ENCODE results near the gene DYNC2H1. TPM values are rescaled to one million over a fixed set of nuclear protein-coding genes. Genes with fewer than 3 reads are reported as not detected.

The DYNC2H1 gene
- total RNA-seq, 2 experiments from 2014 or later, result 3.0 to 3.2 TPM

DNA sequence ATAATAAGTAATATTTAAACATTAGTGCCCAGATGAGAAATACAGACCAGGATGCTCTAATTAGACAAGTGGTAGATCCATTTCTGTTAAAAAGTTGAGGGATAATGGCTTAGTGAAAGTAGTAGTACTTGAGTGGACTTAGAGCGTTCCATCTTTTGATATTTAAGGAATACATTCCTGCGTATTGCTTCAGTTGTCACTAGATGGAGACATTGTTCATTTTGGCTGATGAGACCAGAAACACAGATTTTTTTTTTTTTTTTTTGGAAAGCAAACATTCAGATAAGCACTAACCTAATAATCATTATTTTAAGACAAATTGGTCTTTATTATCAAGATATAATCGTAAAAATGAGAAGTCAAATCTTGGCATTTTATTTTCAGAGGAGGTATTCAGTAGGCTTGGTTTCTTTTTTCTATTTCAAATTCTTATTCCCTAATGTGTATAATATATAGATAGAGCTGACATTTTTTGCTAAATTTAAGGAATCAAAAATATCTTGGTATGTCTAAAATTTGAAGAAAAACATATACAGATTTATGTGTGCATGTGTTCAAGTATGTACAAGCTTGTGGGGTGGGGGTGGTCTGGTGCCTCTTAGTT, 92.9 kb downstream of the DYNC2H1 start:
- Mint-ChIP-seq H3K27me3 (no peaks in the 10 kb centered on the region), H3K4me3 (no peak overlapping the region)

DNA sequence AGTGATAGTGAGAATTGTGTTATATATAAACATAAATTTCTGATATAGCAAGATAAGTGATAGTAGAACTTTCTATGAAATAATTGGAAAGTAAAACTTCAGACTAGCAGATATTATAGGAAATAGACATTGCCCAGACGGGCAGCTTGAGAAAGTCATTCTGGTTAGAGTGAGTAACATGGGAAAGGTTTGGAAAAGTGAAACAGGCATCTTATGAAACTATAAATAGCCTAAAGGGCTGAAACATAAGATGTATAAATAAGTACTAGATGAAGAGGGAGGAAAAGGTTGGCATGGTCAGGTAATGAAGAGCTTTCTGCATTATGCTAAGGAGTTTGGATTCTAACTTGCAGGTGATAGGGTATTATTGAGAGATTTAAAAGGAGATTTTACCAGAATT, 101.3 kb downstream of the DYNC2H1 start:
- H3K27me3 Mint-ChIP-seq, result no peaks in the 10 kb centered on the region
- H3K36me3 Mint-ChIP-seq, result no peaks in the 10 kb centered on the region
- no peaks in the 10 kb centered on the region for H3K4me1 Mint-ChIP-seq
- H3K9me3 Mint-ChIP-seq, result no peaks in the 10 kb centered on the region
- no peak overlapping the region for H3K27ac Mint-ChIP-seq
- DNase-seq, result no peak
- no peak overlapping the region for H3K4me3 Mint-ChIP-seq

More for the DNA sequence above, 92.9 kb downstream of the DYNC2H1 start:
- Mint-ChIP-seq H3K27ac (no peak overlapping the region), H3K9me3 (no peaks in the 10 kb centered on the region), H3K36me3 (no peaks in the 10 kb centered on the region), H3K4me1 (no peaks in the 10 kb centered on the region)
- DNase-seq, result no peak

DNA sequence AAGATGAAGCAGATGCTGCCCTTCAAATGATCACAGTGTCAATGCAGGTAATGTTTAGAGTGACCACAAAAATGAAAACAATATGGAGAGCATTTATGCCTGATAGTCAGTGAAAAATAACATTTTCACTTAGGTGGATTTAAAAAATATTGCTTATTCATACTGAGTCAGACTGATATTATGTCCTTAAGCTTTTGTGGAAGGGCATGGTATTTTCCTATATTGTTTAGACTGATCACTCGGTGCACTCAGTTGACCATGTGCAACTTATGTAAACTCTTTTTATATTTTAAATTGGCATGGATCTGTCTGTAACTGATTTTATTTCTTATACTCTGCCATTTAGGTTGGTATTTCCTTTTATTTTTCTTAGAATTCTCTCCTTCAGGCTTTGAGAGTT, 106.6 kb downstream of the DYNC2H1 start:
- no peaks in the 10 kb centered on the region for H3K4me1 Mint-ChIP-seq
- no peaks in the 10 kb centered on the region for H3K36me3 Mint-ChIP-seq
- H3K27ac Mint-ChIP-seq, result no peak overlapping the region
- no peak overlapping the region for H3K4me3 Mint-ChIP-seq
- DNase-seq, result no peak
- no peaks in the 10 kb centered on the region for H3K9me3 Mint-ChIP-seq
- H3K27me3 Mint-ChIP-seq, result no peaks in the 10 kb centered on the region

DNA sequence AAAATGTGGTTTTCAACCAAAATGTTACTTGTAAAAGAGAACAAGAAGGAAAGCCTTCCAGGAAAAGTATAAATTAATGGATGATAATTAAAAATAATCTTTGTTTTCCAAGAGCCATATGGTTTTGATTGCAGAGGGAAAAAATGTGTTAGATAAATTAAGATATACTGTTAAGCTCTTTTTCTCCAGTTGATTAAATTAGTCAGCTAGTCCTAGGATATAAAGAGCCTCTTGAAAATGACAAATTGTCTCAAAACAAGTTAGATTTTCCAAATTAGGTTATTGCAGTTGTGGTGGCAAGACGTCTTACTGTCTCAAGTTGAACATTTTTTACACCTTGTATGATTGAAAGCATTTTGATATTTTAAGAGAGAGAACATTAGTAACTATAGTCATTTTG, 110.9 kb downstream of the DYNC2H1 start:
- H3K4me1 Mint-ChIP-seq, result no peaks in the 10 kb centered on the region

DNA sequence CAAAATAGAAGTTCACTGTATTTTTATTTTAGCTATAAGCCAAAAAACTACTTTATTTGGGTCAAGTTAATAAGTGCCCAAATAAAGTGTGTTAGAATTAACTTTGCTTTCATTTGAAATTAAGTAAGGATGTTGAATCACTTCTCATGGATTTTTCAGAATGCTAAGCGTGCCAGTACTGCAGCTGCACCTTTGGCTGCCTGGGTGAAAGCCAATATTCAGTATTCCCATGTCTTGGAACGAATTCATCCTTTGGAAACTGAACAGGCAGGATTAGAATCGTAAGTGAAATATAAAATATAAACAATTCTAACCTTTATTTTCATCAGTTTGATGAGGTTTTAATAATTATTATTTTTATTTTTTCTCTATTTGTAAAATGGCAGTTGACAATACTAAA, 113.6 kb downstream of the DYNC2H1 start:
- DNase-seq, result no peak
- H3K4me3 Mint-ChIP-seq, result no peak overlapping the region
- no peak overlapping the region for H3K27ac Mint-ChIP-seq
- H3K9me3 Mint-ChIP-seq, result no peaks in the 10 kb centered on the region
- H3K4me1 Mint-ChIP-seq, result no peaks in the 10 kb centered on the region
- no peaks in the 10 kb centered on the region for H3K36me3 Mint-ChIP-seq
- H3K27me3 Mint-ChIP-seq, result no peaks in the 10 kb centered on the region

More for the DNA sequence above, 110.9 kb downstream of the DYNC2H1 start:
- H3K9me3 Mint-ChIP-seq, result no peaks in the 10 kb centered on the region
- no peak for DNase-seq
- no peak overlapping the region for H3K4me3 Mint-ChIP-seq
- H3K27me3 Mint-ChIP-seq, result no peaks in the 10 kb centered on the region
- H3K27ac Mint-ChIP-seq, result no peak overlapping the region
- H3K36me3 Mint-ChIP-seq, result no peaks in the 10 kb centered on the region

GRCh38 chr11:103228807-103229206, 119.6 kb downstream of the DYNC2H1 start:
- Mint-ChIP-seq H3K4me3 (no peak overlapping the region), H3K27ac (no peak overlapping the region)

DNA sequence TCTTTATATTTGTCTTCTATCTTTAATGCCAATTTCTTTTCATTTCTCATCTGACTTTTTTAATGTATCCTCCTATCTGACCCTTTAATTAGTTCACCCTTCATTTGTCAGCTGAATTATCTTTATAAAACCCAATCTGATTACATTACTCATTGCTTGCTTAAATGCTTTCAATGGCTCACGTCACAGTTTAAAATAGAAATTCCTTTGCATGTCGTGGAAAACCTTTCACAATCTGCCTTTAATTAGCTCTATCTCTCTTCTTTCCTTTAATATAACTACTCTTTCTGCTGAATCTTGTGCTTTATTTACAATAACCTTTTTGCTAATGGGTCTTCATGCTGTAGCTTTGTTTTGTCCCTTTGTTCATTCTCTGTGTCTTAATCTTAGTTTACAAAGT, 125.7 kb downstream of the DYNC2H1 start:
- Mint-ChIP-seq H3K4me3 (no peak overlapping the region), H3K36me3 (peaks cover 2% of the 10 kb centered on the region), H3K4me1 (no peaks in the 10 kb centered on the region), H3K9me3 (no peaks in the 10 kb centered on the region), H3K27me3 (no peaks in the 10 kb centered on the region), H3K27ac (no peak overlapping the region)
- no peak for DNase-seq

More at GRCh38 chr11:103228807-103229206, 119.6 kb downstream of the DYNC2H1 start:
- Mint-ChIP-seq H3K36me3 (no peaks in the 10 kb centered on the region), H3K27me3 (no peaks in the 10 kb centered on the region), H3K4me1 (no peaks in the 10 kb centered on the region), H3K9me3 (no peaks in the 10 kb centered on the region)
- no peak for DNase-seq

- H3K4me3 Mint-ChIP-seq, result no peak overlapping the region
- H3K9me3 Mint-ChIP-seq, result no peaks in the 10 kb centered on the region
- H3K27ac Mint-ChIP-seq, result no peak overlapping the region
- DNase-seq, result no peak
- no peaks in the 10 kb centered on the region for H3K4me1 Mint-ChIP-seq
- no peaks in the 10 kb centered on the region for H3K27me3 Mint-ChIP-seq
- no peaks in the 10 kb centered on the region for H3K36me3 Mint-ChIP-seq
These were observed 132.3 kb downstream of the DYNC2H1 start for GRCh38 chr11:103241574-103241973.

DNA sequence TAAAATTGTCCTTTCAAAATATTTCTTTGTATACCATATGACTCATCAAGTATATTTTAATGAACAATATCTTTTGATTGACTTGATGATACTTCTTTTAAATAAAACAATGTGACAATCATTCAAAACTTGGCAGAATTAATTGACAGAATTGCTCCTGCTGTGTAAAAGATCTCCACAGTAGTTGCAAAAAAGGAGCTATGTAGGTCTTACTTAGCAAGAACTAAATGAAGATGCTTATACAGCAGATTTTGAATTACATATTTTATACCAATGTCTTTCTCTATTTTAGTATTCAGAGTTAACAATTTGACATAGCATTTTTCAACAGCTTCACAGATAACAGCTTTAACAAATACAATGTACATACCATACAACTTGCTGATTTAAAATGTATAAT, 144.9 kb downstream of the DYNC2H1 start:
- Mint-ChIP-seq H3K27ac (no peak overlapping the region), H3K27me3 (no peaks in the 10 kb centered on the region), H3K9me3 (no peaks in the 10 kb centered on the region), H3K4me3 (no peak overlapping the region), H3K36me3 (peaks cover 3% of the 10 kb centered on the region), H3K4me1 (no peaks in the 10 kb centered on the region)
- DNase-seq, result no peak

GRCh38 chr11:103257360-103257759, 148.1 kb downstream of the DYNC2H1 start:
- H3K36me3 Mint-ChIP-seq, result peaks cover 4% of the 10 kb centered on the region
- H3K27ac Mint-ChIP-seq, result no peak overlapping the region
- no peak for DNase-seq
- no peaks in the 10 kb centered on the region for H3K9me3 Mint-ChIP-seq
- no peaks in the 10 kb centered on the region for H3K27me3 Mint-ChIP-seq
- H3K4me3 Mint-ChIP-seq, result no peak overlapping the region
- no peaks in the 10 kb centered on the region for H3K4me1 Mint-ChIP-seq

DNA sequence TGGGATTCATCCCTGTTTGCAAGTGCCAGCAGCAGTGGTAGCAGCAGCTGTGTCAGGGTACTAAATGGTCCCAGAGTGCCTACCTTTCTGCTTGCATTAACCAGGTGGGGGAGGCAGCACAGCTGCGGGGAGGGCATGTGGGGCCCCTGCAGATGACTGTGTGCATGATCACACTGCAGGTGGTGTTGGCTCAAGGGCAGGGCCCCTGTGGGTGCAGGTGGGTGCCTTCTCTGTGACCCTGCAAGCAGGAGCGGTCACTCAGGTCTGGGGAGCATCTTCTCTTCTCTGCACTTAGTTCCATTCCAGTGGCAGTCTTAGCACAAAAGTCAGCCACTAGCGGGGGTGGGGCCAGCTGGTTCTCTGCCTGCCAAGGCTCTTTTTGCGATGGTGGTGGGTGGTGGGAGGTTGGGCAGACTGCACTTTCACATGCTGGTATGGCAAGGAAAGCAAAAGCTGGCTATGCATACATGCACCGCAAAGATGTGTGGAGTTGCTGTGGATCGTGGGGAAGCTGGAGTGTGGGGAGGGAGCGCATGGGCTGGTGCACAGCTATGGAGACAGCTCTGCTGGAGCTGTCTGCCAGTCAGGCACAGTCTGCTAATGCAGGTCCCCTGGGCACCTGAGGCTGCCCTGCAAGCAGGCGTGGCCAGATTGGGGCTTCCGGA, 157.1 kb downstream of the DYNC2H1 start:
- H3K9me3 Mint-ChIP-seq, result no peaks in the 10 kb centered on the region
- no peaks in the 10 kb centered on the region for H3K27me3 Mint-ChIP-seq
- H3K4me1 Mint-ChIP-seq, result no peaks in the 10 kb centered on the region
- no peak for DNase-seq
- no peak overlapping the region for H3K27ac Mint-ChIP-seq
- H3K4me3 Mint-ChIP-seq, result no peak overlapping the region
- peaks cover 2% of the 10 kb centered on the region for H3K36me3 Mint-ChIP-seq

GRCh38 chr11:103272876-103273275, 163.7 kb downstream of the DYNC2H1 start:
- Mint-ChIP-seq H3K36me3 (peaks cover 1% of the 10 kb centered on the region), H3K27me3 (no peaks in the 10 kb centered on the region), H3K4me1 (no peaks in the 10 kb centered on the region), H3K4me3 (no peak overlapping the region), H3K9me3 (no peaks in the 10 kb centered on the region), H3K27ac (no peak overlapping the region)
- no peak for DNase-seq

DNA sequence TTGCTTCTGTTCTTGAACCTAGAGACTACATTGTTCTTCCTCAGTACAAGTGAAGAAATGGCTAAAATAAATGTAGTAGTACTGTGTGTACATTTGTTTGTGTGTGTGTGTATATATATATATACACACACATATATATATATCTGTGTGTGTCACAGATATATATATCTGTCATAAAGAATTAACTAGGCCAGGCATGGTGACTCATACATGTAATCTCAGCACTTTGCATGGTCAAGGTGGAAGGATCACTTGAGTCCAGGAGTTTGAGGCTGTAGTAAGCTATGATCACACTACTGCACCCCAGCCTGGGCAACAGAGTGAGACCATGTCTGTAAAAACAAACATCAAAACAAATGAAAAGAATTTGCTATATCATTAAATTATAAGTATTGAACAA, 164.8 kb downstream of the DYNC2H1 start:
- Mint-ChIP-seq H3K36me3 (peaks cover 1% of the 10 kb centered on the region), H3K27ac (no peak overlapping the region)

GRCh38 chr11:103279821-103280220, 170.6 kb downstream of the DYNC2H1 start:
- Mint-ChIP-seq H3K9me3 (no peaks in the 10 kb centered on the region), H3K27ac (no peak overlapping the region), H3K36me3 (peaks cover 2% of the 10 kb centered on the region), H3K4me3 (no peak overlapping the region), H3K27me3 (no peaks in the 10 kb centered on the region), H3K4me1 (no peaks in the 10 kb centered on the region)
- DNase-seq, result no peak

More for the DNA sequence above, 164.8 kb downstream of the DYNC2H1 start:
- Mint-ChIP-seq H3K9me3 (no peaks in the 10 kb centered on the region), H3K4me3 (no peak overlapping the region), H3K27me3 (no peaks in the 10 kb centered on the region), H3K4me1 (no peaks in the 10 kb centered on the region)
- no peak for DNase-seq

DNA sequence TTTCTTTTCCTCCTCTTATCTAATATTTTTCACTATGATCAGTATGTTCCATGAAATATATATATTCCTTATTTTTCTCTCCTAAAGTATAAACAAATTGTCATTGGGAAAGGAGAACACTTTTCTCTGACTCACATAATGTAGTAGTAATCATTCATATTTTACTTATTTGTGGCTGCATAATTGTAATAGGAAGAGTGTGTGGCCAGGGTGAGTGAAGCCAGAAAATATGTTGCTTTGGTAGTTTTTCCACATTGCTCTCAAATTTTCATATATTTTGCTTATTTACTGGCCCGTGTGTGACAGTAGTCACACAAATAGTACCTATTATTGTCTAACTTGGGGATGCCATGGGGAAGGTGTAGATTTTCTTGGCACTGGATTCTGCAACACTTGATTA, 172.1 kb downstream of the DYNC2H1 start:
- Mint-ChIP-seq H3K4me3 (no peak overlapping the region), H3K9me3 (no peaks in the 10 kb centered on the region), H3K4me1 (no peaks in the 10 kb centered on the region), H3K36me3 (peaks cover 2% of the 10 kb centered on the region), H3K27me3 (no peaks in the 10 kb centered on the region), H3K27ac (no peak overlapping the region)
- DNase-seq, result no peak

DNA sequence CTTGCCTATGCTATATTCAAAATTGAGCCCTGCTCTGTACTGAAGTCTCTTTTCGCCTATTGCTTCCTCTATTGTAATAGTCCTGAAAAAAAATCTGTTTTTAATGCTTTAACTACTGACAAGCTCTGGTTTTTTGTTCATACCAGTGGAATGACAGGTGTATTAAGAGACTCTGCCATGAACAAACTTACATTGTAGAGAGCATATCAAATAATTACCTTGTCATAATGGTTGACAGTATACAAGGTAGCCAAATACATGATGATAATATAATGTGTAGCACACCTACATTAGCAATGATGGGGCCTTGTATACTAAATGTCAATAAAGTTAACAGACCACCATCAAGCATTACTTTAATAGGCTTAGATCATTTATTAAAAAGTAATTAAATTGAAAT, 175.0 kb downstream of the DYNC2H1 start:
- H3K4me3 Mint-ChIP-seq, result no peak overlapping the region

More for the DNA sequence above, 175.0 kb downstream of the DYNC2H1 start:
- Mint-ChIP-seq H3K36me3 (peaks cover 2% of the 10 kb centered on the region), H3K27me3 (no peaks in the 10 kb centered on the region), H3K27ac (no peak overlapping the region), H3K4me1 (no peaks in the 10 kb centered on the region), H3K9me3 (no peaks in the 10 kb centered on the region)
- no peak for DNase-seq
